ENCODE data around the gene TRIM39. TPM values are rescaled to one million over a fixed set of nuclear protein-coding genes. Genes with fewer than 3 reads are reported as not detected.

Gene TRIM39
- total RNA-seq, 4 donors from 2014 or later: 10.4 to 17.2 (median 15.2) TPM

- ATAC-seq (ENCODE audit: low FRiP score) (no peak), DNase-seq (ENCODE audit: low spot score) (no peak)
- TF ChIP-seq, protein P1, sequence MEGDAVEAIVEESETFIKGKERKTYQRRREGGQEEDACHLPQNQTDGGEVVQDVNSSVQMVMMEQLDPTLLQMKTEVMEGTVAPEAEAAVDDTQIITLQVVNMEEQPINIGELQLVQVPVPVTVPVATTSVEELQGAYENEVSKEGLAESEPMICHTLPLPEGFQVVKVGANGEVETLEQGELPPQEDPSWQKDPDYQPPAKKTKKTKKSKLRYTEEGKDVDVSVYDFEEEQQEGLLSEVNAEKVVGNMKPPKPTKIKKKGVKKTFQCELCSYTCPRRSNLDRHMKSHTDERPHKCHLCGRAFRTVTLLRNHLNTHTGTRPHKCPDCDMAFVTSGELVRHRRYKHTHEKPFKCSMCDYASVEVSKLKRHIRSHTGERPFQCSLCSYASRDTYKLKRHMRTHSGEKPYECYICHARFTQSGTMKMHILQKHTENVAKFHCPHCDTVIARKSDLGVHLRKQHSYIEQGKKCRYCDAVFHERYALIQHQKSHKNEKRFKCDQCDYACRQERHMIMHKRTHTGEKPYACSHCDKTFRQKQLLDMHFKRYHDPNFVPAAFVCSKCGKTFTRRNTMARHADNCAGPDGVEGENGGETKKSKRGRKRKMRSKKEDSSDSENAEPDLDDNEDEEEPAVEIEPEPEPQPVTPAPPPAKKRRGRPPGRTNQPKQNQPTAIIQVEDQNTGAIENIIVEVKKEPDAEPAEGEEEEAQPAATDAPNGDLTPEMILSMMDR (IDR thresholded peaks at IDR 0.05): no peak
Measured at GRCh38 chr6:30341728-30342127, 15.0 kb downstream of the TRIM39 start.

- TF ChIP-seq, protein P1 (IDR thresholded peaks at IDR 0.05): no peak
- ATAC-seq (ENCODE audit: low FRiP score) (no peak), DNase-seq (ENCODE audit: low spot score) (no peak)
Measured at GRCh38 chr6:30344191-30344867, 17.6 kb downstream of the TRIM39 start.

DNA sequence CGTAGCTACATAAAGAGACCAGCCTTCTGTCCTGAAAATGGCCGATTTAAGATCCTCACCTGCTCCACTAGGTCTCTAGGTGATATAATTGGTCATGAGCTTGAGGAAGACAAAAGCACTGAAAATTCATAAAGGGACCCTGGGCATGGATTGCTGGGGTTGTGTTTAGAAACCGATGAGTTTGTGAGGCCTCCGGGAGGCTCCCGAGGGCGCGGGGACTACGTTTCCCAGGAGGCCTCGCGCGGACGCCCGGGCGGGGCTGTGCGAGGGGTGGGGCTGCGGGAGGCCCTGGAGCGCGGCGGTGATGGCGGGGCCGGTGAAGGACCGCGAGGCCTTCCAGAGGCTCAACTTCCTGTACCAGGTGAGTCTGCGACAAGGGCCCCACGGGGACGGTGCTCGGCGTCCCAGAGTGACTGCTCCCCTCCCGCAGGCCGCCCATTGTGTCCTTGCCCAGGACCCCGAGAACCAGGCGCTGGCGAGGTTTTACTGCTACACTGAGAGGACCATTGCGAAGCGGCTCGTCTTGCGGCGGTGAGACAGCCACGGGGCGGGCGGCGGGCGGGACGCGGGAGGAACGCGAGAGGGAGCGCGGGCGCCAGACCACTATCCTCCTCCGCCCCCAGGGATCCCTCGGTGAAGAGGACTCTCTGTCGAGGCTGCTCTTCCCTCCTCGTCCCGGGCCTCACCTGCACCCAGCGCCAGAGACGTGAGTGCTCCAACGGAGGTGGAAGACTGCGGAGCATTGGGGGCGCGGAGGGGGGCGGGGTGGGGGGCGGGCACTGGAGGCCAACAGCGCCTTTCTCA is 18.3 kb downstream of the TRIM39 start, which contains the start of gene RPP21:
RPP21 (plus strand) TSS at position 289 of the 804 bp plus-strand sequence; CDS start at position 305, 16 bp downstream.
- ATAC-seq (ENCODE audit: low FRiP score): peak; percentile 94
- DNase-seq (ENCODE audit: low spot score): peak; percentile 50
- TF ChIP-seq, protein P1 (IDR thresholded peaks at IDR 0.05): no peak

- TF ChIP-seq, protein P1 (IDR thresholded peaks at IDR 0.05): no peak
- DNase-seq (ENCODE audit: low spot score) (no peak), ATAC-seq (ENCODE audit: low FRiP score) (no peak)
Measured at GRCh38 chr6:30345852-30346251, 19.1 kb downstream of the TRIM39 start.

DNA sequence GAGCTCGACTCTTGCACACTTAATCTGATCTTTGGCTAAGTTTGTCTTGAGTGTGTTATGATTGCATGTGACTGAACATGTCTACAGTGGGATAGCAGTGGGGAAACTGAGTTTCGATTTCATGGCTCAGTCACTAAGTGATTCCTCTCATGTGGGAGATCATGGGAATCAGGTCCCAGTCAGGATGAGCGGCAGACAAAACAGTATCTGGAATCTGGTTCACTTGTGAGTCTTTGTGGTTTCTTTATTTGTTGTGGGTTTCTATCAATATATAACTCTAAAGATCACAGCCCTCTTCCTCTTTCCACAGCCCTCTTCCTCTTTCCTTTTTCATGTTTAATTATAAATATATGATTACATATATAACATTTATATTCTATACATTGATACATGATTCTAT is 22.2 kb downstream of the TRIM39 start:
- TF ChIP-seq, protein P1 (IDR thresholded peaks at IDR 0.05): no peak
- no peak for DNase-seq (ENCODE audit: low spot score)
- no peak for ATAC-seq (ENCODE audit: low FRiP score)

GRCh38 chr6:30349421-30350177 is 22.9 kb downstream of the TRIM39 start:
- ATAC-seq (ENCODE audit: low FRiP score) (no peak), DNase-seq (ENCODE audit: low spot score) (no peak)
- TF ChIP-seq, protein P1 (IDR thresholded peaks at IDR 0.05): no peak
